ENCODE measurements around the gene SLC39A11.

- TF ChIP-seq SP1 (IDR thresholded peaks at IDR 0.05), result no peak
- no peak for TF ChIP-seq FOXM1 (IDR thresholded peaks at IDR 0.05; ENCODE audit: borderline replicate concordance)
- TF ChIP-seq FOXK2 (IDR thresholded peaks at IDR 0.05), result no peak
- no peak for TF ChIP-seq LEF1 (IDR thresholded peaks at IDR 0.05; ENCODE audit: borderline replicate concordance)
- TF ChIP-seq ELF4 (IDR thresholded peaks at IDR 0.05), result no peak
- no peak for TF ChIP-seq NFRKB (IDR thresholded peaks at IDR 0.05)
- no peak for TF ChIP-seq ZNF384 (IDR thresholded peaks at IDR 0.05)
- TF ChIP-seq L3MBTL2 (conservative IDR thresholded peaks at IDR 0.05), result no peak
- TF ChIP-seq SUZ12 (IDR thresholded peaks at IDR 0.05), result no peak
- no peak for TF ChIP-seq FOXA1 (IDR thresholded peaks at IDR 0.05)
Measured at GRCh38 chr17:72665852-72666851, 426.3 kb downstream of the SLC39A11 start.
